GM23338 (cell line): ENCODE data around the gene NT5DC4. TPM values are rescaled to one million over a fixed set of nuclear protein-coding genes. Genes with fewer than 3 reads are reported as not detected.

ENCODE experiments used
- ATAC-seq: fragments of 200-7000 bp; cut with Tn5 transposase; 3 replicates; pipeline ENCODE4 v1.9.1; 2020
- DNase-seq: peaks from one replicate; pipeline ENCODE4 v3.0.0-alpha.2; 2015; ENCODE audit warnings: low spot score
- H2AFZ ChIP-seq: fragments of 200-600 bp; sonication (generic); 2 replicates; pipeline ENCODE4 v1.8.0; 2016; ENCODE audit warnings: antibody characterized with exemption, mild to moderate bottlenecking, moderate library complexity
- H3F3A ChIP-seq: fragments of 200-600 bp; sonication (generic); replicated peaks from 2 replicates; pipeline ENCODE4 v1.8.0; 2017; ENCODE audit warnings: antibody characterized with exemption, mixed run types, low read depth
- H3K27ac ChIP-seq: fragments of 200-600 bp; sonication (generic); 2 replicates; pipeline ENCODE4 v1.6.1; 2016; ENCODE audit warnings: low read depth
- H3K27me3 ChIP-seq: fragments of 200-600 bp; sonication (generic); 2 replicates; pipeline ENCODE4 v1.8.0; 2016; ENCODE audit warnings: mild to moderate bottlenecking, mixed run types, moderate library complexity; ENCODE audit not compliant: insufficient read depth
- H3K36me3 ChIP-seq: fragments of 200-600 bp; sonication (generic); 2 replicates; pipeline ENCODE4 v1.8.0; 2016; ENCODE audit warnings: mild to moderate bottlenecking; ENCODE audit not compliant: insufficient read depth
- H3K4me1 ChIP-seq: fragments of 200-600 bp; sonication (generic); 2 replicates; pipeline ENCODE4 v1.8.0; 2016; ENCODE audit warnings: mild to moderate bottlenecking, moderate library complexity; ENCODE audit not compliant: insufficient read depth
- H3K4me2 ChIP-seq: fragments of 200-600 bp; sonication (generic); 2 replicates; pipeline ENCODE4 v1.7.1; 2017; ENCODE audit warnings: mixed run types
- H3K4me3 ChIP-seq: fragments of 200-600 bp; sonication (generic); 2 replicates; pipeline ENCODE4 v1.6.1; 2016; ENCODE audit warnings: mixed run types
- H3K79me2 ChIP-seq: fragments of 200-600 bp; sonication (generic); replicated peaks from 2 replicates; pipeline ENCODE4 v1.8.0; 2017; ENCODE audit warnings: mild to moderate bottlenecking; ENCODE audit not compliant: insufficient read depth
- H3K9me2 ChIP-seq: fragments of 200-600 bp; sonication (generic); 2 replicates; pipeline ENCODE4 v1.8.0; 2017; ENCODE audit not compliant: insufficient read depth
- H4K20me1 ChIP-seq: fragments of 200-600 bp; sonication (generic); replicated peaks from 2 replicates; pipeline ENCODE4 v1.8.0; 2017; ENCODE audit warnings: mild to moderate bottlenecking; ENCODE audit not compliant: insufficient read depth
- H3K27ac Mint-ChIP-seq: 2 replicates; pipeline ENCODE4 v1.8.0; 2020; ENCODE audit warnings: inconsistent platforms, mild to moderate bottlenecking, moderate library complexity, mixed read lengths
- H3K27me3 Mint-ChIP-seq: 3 replicates; pipeline ENCODE4 v1.8.0; 2022; ENCODE audit warnings: low read depth, mild to moderate bottlenecking, moderate library complexity, mixed read lengths, inconsistent platforms; ENCODE audit not compliant: insufficient read depth, poor library complexity
- H3K36me3 Mint-ChIP-seq: 3 replicates; pipeline ENCODE4 v1.8.0; 2021; ENCODE audit warnings: low read depth, mild to moderate bottlenecking, inconsistent platforms, moderate library complexity, mixed read lengths
- H3K4me1 Mint-ChIP-seq: 3 replicates; pipeline ENCODE4 v1.8.0; 2020; ENCODE audit warnings: mild to moderate bottlenecking, inconsistent platforms, mixed read lengths
- H3K4me3 Mint-ChIP-seq: 3 replicates; pipeline ENCODE4 v1.8.0; 2021; ENCODE audit warnings: moderate library complexity, mild to moderate bottlenecking, inconsistent platforms, mixed read lengths
- H3K9me3 Mint-ChIP-seq: 3 replicates; pipeline ENCODE4 v1.8.0; 2020; ENCODE audit warnings: moderate library complexity, mild to moderate bottlenecking, inconsistent platforms, mixed read lengths
- CREB1 ChIP-seq: fragments of 250-450 bp; sonication (Bioruptor Pico); IDR thresholded peaks from 2 replicates; pipeline ENCODE4 v1.5.0; 2020; ENCODE audit warnings: low read depth, mild to moderate bottlenecking, moderate library complexity
- STAT1 ChIP-seq: IDR thresholded peaks from one replicate; pipeline ENCODE4 v1.6.1; 2016; ENCODE audit warnings: antibody characterized with exemption; ENCODE audit not compliant: unreplicated experiment
- ZNF114 ChIP-seq: fragments of 250-450 bp; sonication (Bioruptor Pico); IDR thresholded peaks from 2 replicates; pipeline ENCODE4 v1.5.0; 2020; ENCODE audit warnings: mild to moderate bottlenecking, moderate library complexity
- polyA plus RNA-seq: library from polyadenylated mRNA; unstranded; fragments of >200 nt; fragmentation: Nextera tagmentation; extraction: Ambion mirVana; gene quantifications from 2 replicates; pipeline ENCODE4 v1.2.1, GENCODE V29; 2016
- total RNA-seq: library from RNA; depleted of rRNA; stranded (reverse); fragments of >200 nt; shearing (Covaris generic); gene quantifications from 2 replicates; pipeline ENCODE4 v1.2.3, GENCODE V29; 2014
- TF ChIP-seq, protein P1 (sequence below): IDR thresholded peaks from one replicate; pipeline ENCODE4 v1.6.1; 2018; ENCODE audit warnings: antibody characterized with exemption; ENCODE audit not compliant: unreplicated experiment
- TF ChIP-seq, protein P2 (sequence below), 2 experiments: fragments of 200-600 bp in 1 of 2; sonication (generic) in 1 of 2; conservative IDR thresholded peaks; 2 replicates each; pipeline versions ENCODE4 v1.5.1 to v1.6.1; 2016 to 2017; ENCODE audit warnings: antibody characterized with exemption in 2 of 2, low read depth in 2 of 2, mild to moderate bottlenecking in 2 of 2, moderate library complexity in 1 of 2
- TF ChIP-seq, protein P3 (sequence below): fragments of 250-450 bp; sonication (Bioruptor Pico); IDR thresholded peaks from 2 replicates; pipeline ENCODE4 v1.5.0; 2020; ENCODE audit warnings: mild to moderate bottlenecking, moderate library complexity

Gene NT5DC4
- total and polyA plus RNA-seq, 2 experiments from 2014 or later = not detected

DNA sequence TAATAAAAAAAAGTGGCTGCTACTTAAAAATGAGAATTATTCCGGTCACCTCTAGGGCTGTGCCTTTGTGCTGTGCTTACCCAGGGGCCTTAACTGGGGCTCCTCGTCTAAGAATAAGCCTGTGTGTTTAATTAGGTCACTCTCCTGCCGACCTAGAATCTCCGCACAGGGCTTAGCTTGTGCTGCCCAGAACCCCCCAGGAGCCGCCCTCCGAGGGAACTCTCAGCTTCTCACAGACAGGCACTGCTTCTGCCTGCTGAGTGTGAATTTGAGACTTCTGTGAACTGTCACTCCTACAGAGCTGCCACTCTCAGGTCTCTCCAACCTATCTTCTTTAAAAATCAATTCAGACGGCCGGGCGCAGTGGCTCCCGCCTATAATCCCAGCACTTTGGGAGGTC, 11.9 kb upstream of the NT5DC4 start:
- Mint-ChIP-seq H3K9me3 (no peaks in the 10 kb centered on the region), H3K27ac (no peak overlapping the region), H3K4me3 (no peak overlapping the region), H3K4me1 (peaks cover 3% of the 10 kb centered on the region; the same call in 1 of the 3 replicates), H3K27me3 (peaks cover 2% of the 10 kb centered on the region), H3K36me3 (no peaks in the 10 kb centered on the region)
- no peaks in the 10 kb centered on the region for H4K20me1 ChIP-seq
- no peak for DNase-seq
- no peaks in the 10 kb centered on the region for H3K4me1 ChIP-seq
- no peak overlapping the region for H2AFZ ChIP-seq
- H3K79me2 ChIP-seq = no peaks in the 10 kb centered on the region
- no peaks in the 10 kb centered on the region for H3F3A ChIP-seq
- H3K27ac ChIP-seq = no peak overlapping the region
- no peaks in the 10 kb centered on the region for H3K27me3 ChIP-seq
- no peak for TF ChIP-seq STAT1
- TF ChIP-seq, protein P1, sequence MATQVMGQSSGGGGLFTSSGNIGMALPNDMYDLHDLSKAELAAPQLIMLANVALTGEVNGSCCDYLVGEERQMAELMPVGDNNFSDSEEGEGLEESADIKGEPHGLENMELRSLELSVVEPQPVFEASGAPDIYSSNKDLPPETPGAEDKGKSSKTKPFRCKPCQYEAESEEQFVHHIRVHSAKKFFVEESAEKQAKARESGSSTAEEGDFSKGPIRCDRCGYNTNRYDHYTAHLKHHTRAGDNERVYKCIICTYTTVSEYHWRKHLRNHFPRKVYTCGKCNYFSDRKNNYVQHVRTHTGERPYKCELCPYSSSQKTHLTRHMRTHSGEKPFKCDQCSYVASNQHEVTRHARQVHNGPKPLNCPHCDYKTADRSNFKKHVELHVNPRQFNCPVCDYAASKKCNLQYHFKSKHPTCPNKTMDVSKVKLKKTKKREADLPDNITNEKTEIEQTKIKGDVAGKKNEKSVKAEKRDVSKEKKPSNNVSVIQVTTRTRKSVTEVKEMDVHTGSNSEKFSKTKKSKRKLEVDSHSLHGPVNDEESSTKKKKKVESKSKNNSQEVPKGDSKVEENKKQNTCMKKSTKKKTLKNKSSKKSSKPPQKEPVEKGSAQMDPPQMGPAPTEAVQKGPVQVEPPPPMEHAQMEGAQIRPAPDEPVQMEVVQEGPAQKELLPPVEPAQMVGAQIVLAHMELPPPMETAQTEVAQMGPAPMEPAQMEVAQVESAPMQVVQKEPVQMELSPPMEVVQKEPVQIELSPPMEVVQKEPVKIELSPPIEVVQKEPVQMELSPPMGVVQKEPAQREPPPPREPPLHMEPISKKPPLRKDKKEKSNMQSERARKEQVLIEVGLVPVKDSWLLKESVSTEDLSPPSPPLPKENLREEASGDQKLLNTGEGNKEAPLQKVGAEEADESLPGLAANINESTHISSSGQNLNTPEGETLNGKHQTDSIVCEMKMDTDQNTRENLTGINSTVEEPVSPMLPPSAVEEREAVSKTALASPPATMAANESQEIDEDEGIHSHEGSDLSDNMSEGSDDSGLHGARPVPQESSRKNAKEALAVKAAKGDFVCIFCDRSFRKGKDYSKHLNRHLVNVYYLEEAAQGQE = no peak
- TF ChIP-seq, protein P2, sequence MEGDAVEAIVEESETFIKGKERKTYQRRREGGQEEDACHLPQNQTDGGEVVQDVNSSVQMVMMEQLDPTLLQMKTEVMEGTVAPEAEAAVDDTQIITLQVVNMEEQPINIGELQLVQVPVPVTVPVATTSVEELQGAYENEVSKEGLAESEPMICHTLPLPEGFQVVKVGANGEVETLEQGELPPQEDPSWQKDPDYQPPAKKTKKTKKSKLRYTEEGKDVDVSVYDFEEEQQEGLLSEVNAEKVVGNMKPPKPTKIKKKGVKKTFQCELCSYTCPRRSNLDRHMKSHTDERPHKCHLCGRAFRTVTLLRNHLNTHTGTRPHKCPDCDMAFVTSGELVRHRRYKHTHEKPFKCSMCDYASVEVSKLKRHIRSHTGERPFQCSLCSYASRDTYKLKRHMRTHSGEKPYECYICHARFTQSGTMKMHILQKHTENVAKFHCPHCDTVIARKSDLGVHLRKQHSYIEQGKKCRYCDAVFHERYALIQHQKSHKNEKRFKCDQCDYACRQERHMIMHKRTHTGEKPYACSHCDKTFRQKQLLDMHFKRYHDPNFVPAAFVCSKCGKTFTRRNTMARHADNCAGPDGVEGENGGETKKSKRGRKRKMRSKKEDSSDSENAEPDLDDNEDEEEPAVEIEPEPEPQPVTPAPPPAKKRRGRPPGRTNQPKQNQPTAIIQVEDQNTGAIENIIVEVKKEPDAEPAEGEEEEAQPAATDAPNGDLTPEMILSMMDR (conservative IDR thresholded peaks at IDR 0.05; ENCODE audit: low read depth in 2 of 2) = no peak
- no peak for TF ChIP-seq ZNF114 (CRISPR knock-in tag)
- TF ChIP-seq, protein P3, sequence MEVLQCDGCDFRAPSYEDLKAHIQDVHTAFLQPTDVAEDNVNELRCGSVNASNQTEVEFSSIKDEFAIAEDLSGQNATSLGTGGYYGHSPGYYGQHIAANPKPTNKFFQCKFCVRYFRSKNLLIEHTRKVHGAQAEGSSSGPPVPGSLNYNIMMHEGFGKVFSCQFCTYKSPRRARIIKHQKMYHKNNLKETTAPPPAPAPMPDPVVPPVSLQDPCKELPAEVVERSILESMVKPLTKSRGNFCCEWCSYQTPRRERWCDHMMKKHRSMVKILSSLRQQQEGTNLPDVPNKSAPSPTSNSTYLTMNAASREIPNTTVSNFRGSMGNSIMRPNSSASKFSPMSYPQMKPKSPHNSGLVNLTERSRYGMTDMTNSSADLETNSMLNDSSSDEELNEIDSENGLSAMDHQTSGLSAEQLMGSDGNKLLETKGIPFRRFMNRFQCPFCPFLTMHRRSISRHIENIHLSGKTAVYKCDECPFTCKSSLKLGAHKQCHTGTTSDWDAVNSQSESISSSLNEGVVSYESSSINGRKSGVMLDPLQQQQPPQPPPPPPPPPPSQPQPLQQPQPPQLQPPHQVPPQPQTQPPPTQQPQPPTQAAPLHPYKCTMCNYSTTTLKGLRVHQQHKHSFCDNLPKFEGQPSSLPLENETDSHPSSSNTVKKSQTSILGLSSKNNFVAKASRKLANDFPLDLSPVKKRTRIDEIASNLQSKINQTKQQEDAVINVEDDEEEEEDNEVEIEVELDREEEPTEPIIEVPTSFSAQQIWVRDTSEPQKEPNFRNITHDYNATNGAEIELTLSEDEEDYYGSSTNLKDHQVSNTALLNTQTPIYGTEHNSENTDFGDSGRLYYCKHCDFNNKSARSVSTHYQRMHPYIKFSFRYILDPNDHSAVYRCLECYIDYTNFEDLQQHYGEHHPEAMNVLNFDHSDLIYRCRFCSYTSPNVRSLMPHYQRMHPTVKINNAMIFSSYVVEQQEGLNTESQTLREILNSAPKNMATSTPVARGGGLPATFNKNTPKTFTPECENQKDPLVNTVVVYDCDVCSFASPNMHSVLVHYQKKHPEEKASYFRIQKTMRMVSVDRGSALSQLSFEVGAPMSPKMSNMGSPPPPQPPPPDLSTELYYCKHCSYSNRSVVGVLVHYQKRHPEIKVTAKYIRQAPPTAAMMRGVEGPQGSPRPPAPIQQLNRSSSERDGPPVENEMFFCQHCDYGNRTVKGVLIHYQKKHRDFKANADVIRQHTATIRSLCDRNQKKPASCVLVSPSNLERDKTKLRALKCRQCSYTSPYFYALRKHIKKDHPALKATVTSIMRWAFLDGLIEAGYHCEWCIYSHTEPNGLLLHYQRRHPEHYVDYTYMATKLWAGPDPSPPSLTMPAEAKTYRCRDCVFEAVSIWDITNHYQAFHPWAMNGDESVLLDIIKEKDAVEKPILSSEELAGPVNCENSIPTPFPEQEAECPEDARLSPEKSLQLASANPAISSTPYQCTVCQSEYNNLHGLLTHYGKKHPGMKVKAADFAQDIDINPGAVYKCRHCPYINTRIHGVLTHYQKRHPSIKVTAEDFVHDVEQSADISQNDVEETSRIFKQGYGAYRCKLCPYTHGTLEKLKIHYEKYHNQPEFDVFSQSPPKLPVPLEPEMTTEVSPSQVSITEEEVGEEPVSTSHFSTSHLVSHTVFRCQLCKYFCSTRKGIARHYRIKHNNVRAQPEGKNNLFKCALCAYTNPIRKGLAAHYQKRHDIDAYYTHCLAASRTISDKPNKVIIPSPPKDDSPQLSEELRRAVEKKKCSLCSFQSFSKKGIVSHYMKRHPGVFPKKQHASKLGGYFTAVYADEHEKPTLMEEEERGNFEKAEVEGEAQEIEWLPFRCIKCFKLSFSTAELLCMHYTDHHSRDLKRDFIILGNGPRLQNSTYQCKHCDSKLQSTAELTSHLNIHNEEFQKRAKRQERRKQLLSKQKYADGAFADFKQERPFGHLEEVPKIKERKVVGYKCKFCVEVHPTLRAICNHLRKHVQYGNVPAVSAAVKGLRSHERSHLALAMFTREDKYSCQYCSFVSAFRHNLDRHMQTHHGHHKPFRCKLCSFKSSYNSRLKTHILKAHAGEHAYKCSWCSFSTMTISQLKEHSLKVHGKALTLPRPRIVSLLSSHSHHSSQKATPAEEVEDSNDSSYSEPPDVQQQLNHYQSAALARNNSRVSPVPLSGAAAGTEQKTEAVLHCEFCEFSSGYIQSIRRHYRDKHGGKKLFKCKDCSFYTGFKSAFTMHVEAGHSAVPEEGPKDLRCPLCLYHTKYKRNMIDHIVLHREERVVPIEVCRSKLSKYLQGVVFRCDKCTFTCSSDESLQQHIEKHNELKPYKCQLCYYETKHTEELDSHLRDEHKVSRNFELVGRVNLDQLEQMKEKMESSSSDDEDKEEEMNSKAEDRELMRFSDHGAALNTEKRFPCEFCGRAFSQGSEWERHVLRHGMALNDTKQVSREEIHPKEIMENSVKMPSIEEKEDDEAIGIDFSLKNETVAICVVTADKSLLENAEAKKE (CRISPR knock-in tag) = no peak
- no peak for TF ChIP-seq CREB1 (CRISPR knock-in tag)
- H3K9me2 ChIP-seq = no peaks in the 10 kb centered on the region
- no peak overlapping the region for H3K4me2 ChIP-seq
- no peak for ATAC-seq
- no peak overlapping the region for H3K4me3 ChIP-seq
- no peaks in the 10 kb centered on the region for H3K36me3 ChIP-seq
